Right atrium auricular region (tissue), 2 donors: ENCODE data around the gene DENND1A. TPM values are rescaled to one million over a fixed set of nuclear protein-coding genes. Genes with fewer than 3 reads are reported as not detected.

Experiments
- DNase-seq: peaks from one replicate; pipeline ENCODE4 v3.0.0-alpha.2; 2019; ENCODE audit warnings: low spot score
- H3K27ac ChIP-seq, 2 donors: fragments of 200-600 bp; sonication (generic); 1 replicate in 1 of 2; 2 replicates in 1 of 2; pipeline ENCODE4 v1.5.1; 2016 to 2019
- H3K27me3 ChIP-seq, 2 donors: fragments of 200-600 bp; sonication (generic); one replicate each; pipeline versions ENCODE4 v1.5.1 to v1.6.0; 2017 to 2019
- H3K36me3 ChIP-seq: fragments of 200-600 bp; sonication (generic); one replicate; pipeline ENCODE4 v1.5.1; 2016
- H3K4me1 ChIP-seq, 2 donors: fragments of 200-600 bp; sonication (generic); one replicate each; pipeline versions ENCODE4 v1.5.1 to v1.6.0; 2017 to 2019
- H3K4me3 ChIP-seq, 2 donors: fragments of 200-600 bp; sonication (generic); 1 replicate in 1 of 2; 2 replicates in 1 of 2; pipeline ENCODE4 v1.5.1; 2017 to 2019; ENCODE audit warnings: mild to moderate bottlenecking in 1 of 2, moderate library complexity in 1 of 2
- H3K9me3 ChIP-seq, 2 donors: fragments of 200-600 bp; sonication (generic); one replicate each; pipeline ENCODE4 v1.5.1; 2019
- CTCF ChIP-seq, 2 donors: fragments of 200-600 bp; sonication (generic); IDR thresholded peaks; one replicate each; pipeline ENCODE4 v1.5.1; 2019; ENCODE audit warnings: antibody characterized with exemption in 2 of 2
- total RNA-seq, 2 donors: library from RNA; depleted of rRNA; stranded (reverse); fragments of >200 nt; gene quantifications; one replicate each; pipeline ENCODE4 v1.1.0, GENCODE V29; 2016

DENND1A gene
- total RNA-seq, 2 donors from 2014 or later: 14.9 to 23.6 TPM

GRCh38 chr9:123383512-123384170 lies 546.3 kb downstream of the DENND1A start:
- no peak overlapping the region for H3K4me3 ChIP-seq
- H3K36me3 ChIP-seq: peaks cover 6% of the 10 kb centered on the region
- DNase-seq: no peak
- no peaks in the 10 kb centered on the region for H3K4me1 ChIP-seq
- no peaks in the 10 kb centered on the region for H3K27me3 ChIP-seq
- no peak overlapping the region for H3K27ac ChIP-seq
- no peaks in the 10 kb centered on the region for H3K9me3 ChIP-seq
- no peak for TF ChIP-seq CTCF (IDR thresholded peaks at IDR 0.05)

- DNase-seq: no peak
- no peak for TF ChIP-seq CTCF (IDR thresholded peaks at IDR 0.05)
- H3K9me3 ChIP-seq: no peaks in the 10 kb centered on the region
- peaks cover 6% of the 10 kb centered on the region for H3K36me3 ChIP-seq
- H3K27ac ChIP-seq: no peak overlapping the region
- no peaks in the 10 kb centered on the region for H3K27me3 ChIP-seq
- no peaks in the 10 kb centered on the region for H3K4me1 ChIP-seq
- H3K4me3 ChIP-seq: no peak overlapping the region
Measured at GRCh38 chr9:123382653-123383511, 547.0 kb downstream of the DENND1A start.

- no peaks in the 10 kb centered on the region for H3K27me3 ChIP-seq
- H3K4me3 ChIP-seq: no peak overlapping the region
- H3K36me3 ChIP-seq: peaks cover 6% of the 10 kb centered on the region
- no peak for TF ChIP-seq CTCF (IDR thresholded peaks at IDR 0.05)
- H3K4me1 ChIP-seq: peaks cover 0 to 1% of the 10 kb centered on the region in 2 donors
- H3K27ac ChIP-seq: no peak overlapping the region
- H3K9me3 ChIP-seq: no peaks in the 10 kb centered on the region
- no peak for DNase-seq
Measured at GRCh38 chr9:123380852-123381705, 548.8 kb downstream of the DENND1A start.

GRCh38 chr9:123378956-123379660 lies 550.8 kb downstream of the DENND1A start:
- no peaks in the 10 kb centered on the region for H3K9me3 ChIP-seq
- H3K4me1 ChIP-seq: peaks cover 0 to 9% of the 10 kb centered on the region in 2 donors
- TF ChIP-seq CTCF (IDR thresholded peaks at IDR 0.05): no peak
- no peak for DNase-seq
- peaks cover 6% of the 10 kb centered on the region for H3K36me3 ChIP-seq
- no peak overlapping the region for H3K27ac ChIP-seq
- H3K4me3 ChIP-seq: no peak overlapping the region
- H3K27me3 ChIP-seq: no peaks in the 10 kb centered on the region

- H3K9me3 ChIP-seq: no peaks in the 10 kb centered on the region
- H3K27ac ChIP-seq: no peak overlapping the region
- H3K4me3 ChIP-seq: no peak overlapping the region
- peaks cover 2 to 3% of the 10 kb centered on the region in 2 donors for H3K27me3 ChIP-seq
- peaks cover 0 to 15% of the 10 kb centered on the region in 2 donors for H3K4me1 ChIP-seq
- peaks cover 6% of the 10 kb centered on the region for H3K36me3 ChIP-seq
- no peak for DNase-seq
- no peak for TF ChIP-seq CTCF (IDR thresholded peaks at IDR 0.05)
Measured at GRCh38 chr9:123378025-123378424, 551.9 kb downstream of the DENND1A start.
